Upper lobe of left lung (tissue), 4 donors: ENCODE data around the gene CAMK2B.

Source experiments
- CTCF ChIP-seq, 6 experiments: fragments of 450-650 bp in 4 of 6; fragments of 200-600 bp in 2 of 6; sonication (generic) in 2 of 6; IDR thresholded peaks; one replicate each; pipeline ENCODE4 v1.5.1; 2016 to 2019; ENCODE audit warnings: antibody characterized with exemption in 6 of 6
- POLR2AphosphoS5 ChIP-seq, 2 donors: sonication (generic); formaldehyde crosslinking; IDR thresholded peaks; one replicate each; pipeline ENCODE4 v1.5.1; 2017; ENCODE audit warnings: antibody characterized with exemption in 2 of 2

GRCh38 chr7:44286182-44286617 is 39.2 kb downstream of the CAMK2B start:
- no peak for TF ChIP-seq CTCF (IDR thresholded peaks at IDR 0.05)
- TF ChIP-seq POLR2AphosphoS5 (IDR thresholded peaks at IDR 0.05), result no peak
